ENCODE results near the gene LMBR1.

Gene LMBR1

GRCh38 chr7:156684661-156685060 lies 208.3 kb downstream of the LMBR1 start:
- H4K20me1 ChIP-seq (ENCODE audit: low read depth, low read length), result no peaks in the 10 kb centered on the region

GRCh38 chr7:156684251-156684650 lies 208.7 kb downstream of the LMBR1 start:
- Histone ChIP-seq H2AFZ (ENCODE audit: low read depth, low read length, severe bottlenecking) (no peak overlapping the region), H3K4me3 (ENCODE audit: insufficient read depth, low read length, poor library complexity, severe bottlenecking) (no peak overlapping the region), H3K9me3 (ENCODE audit: insufficient read depth, low read length) (no peaks in the 10 kb centered on the region), H3K79me2 (ENCODE audit: insufficient read depth, low read length) (no peaks in the 10 kb centered on the region), H3K9me2 (replicated peaks; ENCODE audit: insufficient read depth, low read length) (no peaks in the 10 kb centered on the region), H3K27me3 (ENCODE audit: low read length) (no peaks in the 10 kb centered on the region), H3K4me2 (ENCODE audit: low read depth, low read length, poor library complexity, severe bottlenecking) (no peak overlapping the region), H3F3A (ENCODE audit: insufficient read depth) (no peaks in the 10 kb centered on the region), H3K9ac (ENCODE audit: low read length) (no peak overlapping the region), H4K20me1 (ENCODE audit: low read depth, low read length) (no peaks in the 10 kb centered on the region), H3K36me3 (ENCODE audit: low read length) (no peaks in the 10 kb centered on the region), H3K27ac (ENCODE audit: low read depth, low read length) (no peak overlapping the region)
- TF ChIP-seq, protein P1, sequence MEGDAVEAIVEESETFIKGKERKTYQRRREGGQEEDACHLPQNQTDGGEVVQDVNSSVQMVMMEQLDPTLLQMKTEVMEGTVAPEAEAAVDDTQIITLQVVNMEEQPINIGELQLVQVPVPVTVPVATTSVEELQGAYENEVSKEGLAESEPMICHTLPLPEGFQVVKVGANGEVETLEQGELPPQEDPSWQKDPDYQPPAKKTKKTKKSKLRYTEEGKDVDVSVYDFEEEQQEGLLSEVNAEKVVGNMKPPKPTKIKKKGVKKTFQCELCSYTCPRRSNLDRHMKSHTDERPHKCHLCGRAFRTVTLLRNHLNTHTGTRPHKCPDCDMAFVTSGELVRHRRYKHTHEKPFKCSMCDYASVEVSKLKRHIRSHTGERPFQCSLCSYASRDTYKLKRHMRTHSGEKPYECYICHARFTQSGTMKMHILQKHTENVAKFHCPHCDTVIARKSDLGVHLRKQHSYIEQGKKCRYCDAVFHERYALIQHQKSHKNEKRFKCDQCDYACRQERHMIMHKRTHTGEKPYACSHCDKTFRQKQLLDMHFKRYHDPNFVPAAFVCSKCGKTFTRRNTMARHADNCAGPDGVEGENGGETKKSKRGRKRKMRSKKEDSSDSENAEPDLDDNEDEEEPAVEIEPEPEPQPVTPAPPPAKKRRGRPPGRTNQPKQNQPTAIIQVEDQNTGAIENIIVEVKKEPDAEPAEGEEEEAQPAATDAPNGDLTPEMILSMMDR (IDR thresholded peaks at IDR 0.05; ENCODE audit: insufficient read depth, low read length, poor library complexity, severe bottlenecking), result no peak
- TF ChIP-seq EZH2phosphoT487 (conservative IDR thresholded peaks at IDR 0.05; ENCODE audit: low read length), result no peak

More at GRCh38 chr7:156684661-156685060, 208.3 kb downstream of the LMBR1 start:
- H3K9me2 ChIP-seq (replicated peaks; ENCODE audit: insufficient read depth, low read length), result no peaks in the 10 kb centered on the region
- H3K4me3 ChIP-seq (ENCODE audit: insufficient read depth, low read length, poor library complexity, severe bottlenecking), result no peak overlapping the region
- no peak overlapping the region for H2AFZ ChIP-seq (ENCODE audit: low read depth, low read length, severe bottlenecking)
- H3K4me2 ChIP-seq (ENCODE audit: low read depth, low read length, poor library complexity, severe bottlenecking), result no peak overlapping the region
- no peak overlapping the region for H3K27ac ChIP-seq (ENCODE audit: low read depth, low read length)
- no peaks in the 10 kb centered on the region for H3F3A ChIP-seq (ENCODE audit: insufficient read depth)
- H3K9me3 ChIP-seq (ENCODE audit: insufficient read depth, low read length), result no peaks in the 10 kb centered on the region
- H3K27me3 ChIP-seq (ENCODE audit: low read length), result no peaks in the 10 kb centered on the region
- no peaks in the 10 kb centered on the region for H3K36me3 ChIP-seq (ENCODE audit: low read length)
- no peak for TF ChIP-seq EZH2phosphoT487 (conservative IDR thresholded peaks at IDR 0.05; ENCODE audit: low read length)
- TF ChIP-seq, protein P1 (IDR thresholded peaks at IDR 0.05; ENCODE audit: insufficient read depth, low read length, poor library complexity, severe bottlenecking), result no peak
- H3K79me2 ChIP-seq (ENCODE audit: insufficient read depth, low read length), result no peaks in the 10 kb centered on the region
- no peak overlapping the region for H3K9ac ChIP-seq (ENCODE audit: low read length)

- TF ChIP-seq, protein P1 (IDR thresholded peaks at IDR 0.05; ENCODE audit: insufficient read depth, low read length, poor library complexity, severe bottlenecking), result no peak
- no peak for TF ChIP-seq EZH2phosphoT487 (conservative IDR thresholded peaks at IDR 0.05; ENCODE audit: low read length)
- Histone ChIP-seq H3K27ac (ENCODE audit: low read depth, low read length) (no peak overlapping the region), H3K4me2 (ENCODE audit: low read depth, low read length, poor library complexity, severe bottlenecking) (no peak overlapping the region), H3K36me3 (ENCODE audit: low read length) (no peaks in the 10 kb centered on the region), H3K9me2 (replicated peaks; ENCODE audit: insufficient read depth, low read length) (no peaks in the 10 kb centered on the region), H3K27me3 (ENCODE audit: low read length) (no peaks in the 10 kb centered on the region), H3K9ac (ENCODE audit: low read length) (no peak overlapping the region), H3K79me2 (ENCODE audit: insufficient read depth, low read length) (no peaks in the 10 kb centered on the region), H3K4me3 (ENCODE audit: insufficient read depth, low read length, poor library complexity, severe bottlenecking) (no peak overlapping the region), H4K20me1 (ENCODE audit: low read depth, low read length) (no peaks in the 10 kb centered on the region), H3F3A (ENCODE audit: insufficient read depth) (no peaks in the 10 kb centered on the region), H3K9me3 (ENCODE audit: insufficient read depth, low read length) (no peaks in the 10 kb centered on the region), H2AFZ (ENCODE audit: low read depth, low read length, severe bottlenecking) (no peak overlapping the region)
These were observed 210.1 kb downstream of the LMBR1 start for GRCh38 chr7:156682928-156683327.
